GM21447 (cell line): Measurements from ENCODE around the gene PTCH1.

Experiments
- ATAC-seq: cut with Tn5 transposase; IDR thresholded peaks from one replicate; pipeline ENCODE4 v1.9.1; 2021; ENCODE audit not compliant: unreplicated experiment

The PTCH1 gene

GRCh38 chr9:95409650-95410426, 106.9 kb downstream of the PTCH1 start:
- ATAC-seq: no peak

GRCh38 chr9:95407524-95407923, 109.2 kb downstream of the PTCH1 start:
- ATAC-seq: no peak

DNA sequence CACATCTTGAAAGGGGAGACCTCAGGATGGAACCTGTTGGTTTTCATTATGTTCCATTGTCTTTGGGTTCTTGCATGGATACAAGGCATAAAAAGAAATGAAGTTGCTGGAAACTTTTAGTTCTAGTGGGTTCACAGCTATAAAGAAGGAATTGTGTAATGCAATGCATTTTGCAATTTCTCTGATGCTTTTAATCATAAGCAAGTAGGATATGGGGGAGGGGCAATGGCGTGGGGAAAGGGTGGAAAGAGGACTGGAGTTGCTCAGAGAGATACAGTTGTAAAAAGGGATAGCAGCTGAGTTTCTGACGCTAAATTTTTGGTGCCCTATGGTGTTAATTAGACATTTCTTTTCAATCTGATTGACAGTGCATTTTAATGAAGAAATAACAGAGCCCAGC, 110.7 kb downstream of the PTCH1 start:
- ATAC-seq: no peak

DNA sequence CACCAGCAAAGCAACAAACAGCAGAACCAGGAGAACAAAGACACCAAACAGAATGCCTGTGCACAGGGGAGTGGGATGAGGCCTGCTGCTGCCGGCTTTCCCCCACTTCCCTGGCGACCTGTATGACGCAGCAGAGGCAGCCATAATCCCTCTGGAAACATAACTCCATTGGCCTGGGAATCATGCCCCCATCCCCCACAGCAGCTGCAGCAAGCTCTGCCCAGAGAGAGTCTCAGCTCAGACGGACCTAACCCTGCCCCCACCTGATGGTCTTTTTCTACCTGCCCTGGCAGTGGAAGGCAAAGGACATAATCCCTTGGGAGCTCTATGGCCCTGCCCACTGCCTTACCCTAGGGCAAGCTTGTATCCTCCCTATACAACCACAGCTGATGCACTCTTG, 117.5 kb downstream of the PTCH1 start:
- ATAC-seq: no peak
